Effector memory CD8-positive, alpha-beta T cell (primary cell): Measurements from ENCODE around the gene MRPL20.

Experiments
- ATAC-seq: fragments of 150-1000 bp; cut with Tn5 transposase; replicated peaks from 2 replicates; pipeline ENCODE4 v1.10.0; 2021; ENCODE audit warnings: mild to moderate bottlenecking, moderate library complexity
- DNase-seq, 3 experiments: peaks; one replicate each; pipeline ENCODE4 v3.0.0; 2021
- H3K27ac Mint-ChIP-seq, 2 donors: one replicate each; pipeline ENCODE4 v1.8.0; 2022; ENCODE audit warnings: mild to moderate bottlenecking in 2 of 2, mixed read lengths in 2 of 2, moderate library complexity in 2 of 2
- H3K27me3 Mint-ChIP-seq, 2 donors: one replicate each; pipeline ENCODE4 v1.8.0; 2022; ENCODE audit warnings: mixed read lengths in 2 of 2
- H3K36me3 Mint-ChIP-seq: one replicate; pipeline ENCODE4 v1.8.0; 2022; ENCODE audit warnings: mild to moderate bottlenecking, moderate library complexity, mixed read lengths; ENCODE audit not compliant: insufficient read depth
- H3K4me1 Mint-ChIP-seq, 2 donors: one replicate each; pipeline ENCODE4 v1.8.0; 2022; ENCODE audit warnings: low read depth in 2 of 2, mixed read lengths in 2 of 2
- H3K4me3 Mint-ChIP-seq, 2 donors: one replicate each; pipeline ENCODE4 v1.8.0; 2022; ENCODE audit warnings: mild to moderate bottlenecking in 2 of 2, mixed read lengths in 2 of 2, moderate library complexity in 2 of 2
- H3K9me3 Mint-ChIP-seq, 2 donors: one replicate each; pipeline ENCODE4 v1.8.0; 2022; ENCODE audit warnings: mixed read lengths in 2 of 2

MRPL20 gene

GRCh38 chr1:1401457-1402010, 5.6 kb downstream of the MRPL20 start:
- H3K27ac Mint-ChIP-seq, result peak overlapping the region in 1 of 2 donors; percentile 94
- H3K4me3 Mint-ChIP-seq, result peak overlapping the region; percentile 31 to 88
- DNase-seq, result no peak
- no peaks in the 10 kb centered on the region for H3K27me3 Mint-ChIP-seq
- H3K9me3 Mint-ChIP-seq, result no peaks in the 10 kb centered on the region
- H3K36me3 Mint-ChIP-seq, result peaks cover 97% of the 10 kb centered on the region
- ATAC-seq, result no peak
- peaks cover 37 to 41% of the 10 kb centered on the region in 2 donors for H3K4me1 Mint-ChIP-seq

- Mint-ChIP-seq H3K36me3 (peaks cover 95% of the 10 kb centered on the region), H3K4me3 (peak overlapping the region; percentile 87 to 88), H3K4me1 (peaks cover 34 to 37% of the 10 kb centered on the region in 2 donors), H3K27ac (peak overlapping the region in 1 of 2 donors; percentile 94), H3K27me3 (no peaks in the 10 kb centered on the region), H3K9me3 (no peaks in the 10 kb centered on the region)
- ATAC-seq (no peak), DNase-seq (no peak)
Observed at GRCh38 chr1:1400576-1401456, 6.3 kb downstream of the MRPL20 start.

GRCh38 chr1:1399872-1400575, 7.1 kb downstream of the MRPL20 start:
- peak overlapping the region; percentile 87 to 88 for H3K4me3 Mint-ChIP-seq
- no peaks in the 10 kb centered on the region for H3K27me3 Mint-ChIP-seq
- no peak for DNase-seq
- H3K36me3 Mint-ChIP-seq, result peaks cover 95% of the 10 kb centered on the region
- ATAC-seq, result no peak
- H3K4me1 Mint-ChIP-seq, result peaks cover 37 to 44% of the 10 kb centered on the region in 2 donors
- H3K27ac Mint-ChIP-seq, result peak overlapping the region; percentile 93 to 94
- H3K9me3 Mint-ChIP-seq, result no peaks in the 10 kb centered on the region

GRCh38 chr1:1399187-1399871, 7.8 kb downstream of the MRPL20 start, which contains the start of gene CCNL2:
TSS of gene CCNL2 (minus strand) at chr1:1399335. CDS start at chr1:1399306, 29 bp downstream.
- Mint-ChIP-seq H3K27me3 (no peaks in the 10 kb centered on the region), H3K9me3 (no peaks in the 10 kb centered on the region), H3K36me3 (peaks cover 95% of the 10 kb centered on the region), H3K27ac (peak within 1 kb of the TSS; percentile 93 to 94), H3K4me3 (peak within 1 kb of the TSS; percentile 87 to 88), H3K4me1 (peaks cover 37 to 44% of the 10 kb centered on the region in 2 donors)
- DNase-seq, result peak; percentile 98 to 99 (median 98)
- peak; percentile 94 for ATAC-seq

GRCh38 chr1:1398677-1399186, 8.4 kb downstream of the MRPL20 start:
- no peaks in the 10 kb centered on the region for H3K27me3 Mint-ChIP-seq
- H3K9me3 Mint-ChIP-seq, result no peaks in the 10 kb centered on the region
- DNase-seq, result no peak
- peak overlapping the region; percentile 87 to 88 for H3K4me3 Mint-ChIP-seq
- H3K27ac Mint-ChIP-seq, result peak overlapping the region; percentile 93 to 94
- ATAC-seq, result peak; percentile 5
- H3K4me1 Mint-ChIP-seq, result peaks cover 37 to 42% of the 10 kb centered on the region in 2 donors
- H3K36me3 Mint-ChIP-seq, result peaks cover 95% of the 10 kb centered on the region

GRCh38 chr1:1397839-1398523, 9.1 kb downstream of the MRPL20 start:
- peak overlapping the region; percentile 87 to 88 for H3K4me3 Mint-ChIP-seq
- no peak for ATAC-seq
- H3K9me3 Mint-ChIP-seq, result no peaks in the 10 kb centered on the region
- peaks cover 34 to 40% of the 10 kb centered on the region in 2 donors for H3K4me1 Mint-ChIP-seq
- peaks cover 94% of the 10 kb centered on the region for H3K36me3 Mint-ChIP-seq
- peak overlapping the region; percentile 83 to 93 for H3K27ac Mint-ChIP-seq
- no peak for DNase-seq
- H3K27me3 Mint-ChIP-seq, result no peaks in the 10 kb centered on the region

GRCh38 chr1:1395166-1395565, 11.9 kb downstream of the MRPL20 start:
- Mint-ChIP-seq H3K4me3 (no peak overlapping the region), H3K27ac (peak overlapping the region in 1 of 2 donors; percentile 76)

GRCh38 chr1:1394116-1394515, 13.0 kb downstream of the MRPL20 start:
- Mint-ChIP-seq H3K36me3 (peaks cover 94% of the 10 kb centered on the region), H3K27ac (peak overlapping the region in 1 of 2 donors; percentile 32), H3K4me3 (no peak overlapping the region), H3K4me1 (peaks cover 13 to 16% of the 10 kb centered on the region in 2 donors), H3K27me3 (no peaks in the 10 kb centered on the region), H3K9me3 (no peaks in the 10 kb centered on the region)
- DNase-seq (no peak), ATAC-seq (no peak)

More at GRCh38 chr1:1395166-1395565, 11.9 kb downstream of the MRPL20 start:
- no peak for DNase-seq
- no peak for ATAC-seq
- Mint-ChIP-seq H3K36me3 (peaks cover 94% of the 10 kb centered on the region), H3K4me1 (peaks cover 22 to 23% of the 10 kb centered on the region in 2 donors), H3K9me3 (no peaks in the 10 kb centered on the region), H3K27me3 (no peaks in the 10 kb centered on the region)

GRCh38 chr1:1393428-1393827, 13.7 kb downstream of the MRPL20 start:
- no peak for ATAC-seq
- Mint-ChIP-seq H3K36me3 (peaks cover 97% of the 10 kb centered on the region), H3K4me1 (peaks cover 13 to 16% of the 10 kb centered on the region in 2 donors), H3K9me3 (no peaks in the 10 kb centered on the region), H3K27ac (peak overlapping the region in 1 of 2 donors; percentile 32), H3K4me3 (no peak overlapping the region), H3K27me3 (no peaks in the 10 kb centered on the region)
- DNase-seq, result no peak

GRCh38 chr1:1393014-1393413, 14.1 kb downstream of the MRPL20 start:
- Mint-ChIP-seq H3K9me3 (no peaks in the 10 kb centered on the region), H3K27me3 (no peaks in the 10 kb centered on the region), H3K36me3 (peaks cover 97% of the 10 kb centered on the region), H3K27ac (no peak overlapping the region), H3K4me1 (peaks cover 10 to 14% of the 10 kb centered on the region in 2 donors), H3K4me3 (no peak overlapping the region)
- ATAC-seq (no peak), DNase-seq (no peak)

- DNase-seq, result no peak
- Mint-ChIP-seq H3K9me3 (no peaks in the 10 kb centered on the region), H3K4me3 (no peak overlapping the region), H3K4me1 (peaks cover 8 to 11% of the 10 kb centered on the region in 2 donors), H3K27ac (no peak overlapping the region), H3K36me3 (peaks cover 97% of the 10 kb centered on the region), H3K27me3 (no peaks in the 10 kb centered on the region)
- no peak for ATAC-seq
Observed at GRCh38 chr1:1391225-1391624, 15.9 kb downstream of the MRPL20 start.

GRCh38 chr1:1390675-1391074, 16.4 kb downstream of the MRPL20 start:
- Mint-ChIP-seq H3K36me3 (peaks cover 98% of the 10 kb centered on the region), H3K4me3 (no peak overlapping the region), H3K9me3 (no peaks in the 10 kb centered on the region), H3K4me1 (peaks cover 6 to 9% of the 10 kb centered on the region in 2 donors), H3K27me3 (no peaks in the 10 kb centered on the region), H3K27ac (no peak overlapping the region)
- ATAC-seq (no peak), DNase-seq (no peak)
